HUES48 (cell line): ENCODE data around the gene BRMS1.
"Not testable (repeated sequence)": the region's sequence is repeated elsewhere in the genome, so short reads cannot be mapped to it uniquely, and the experiment has no call there.

Source experiments
- H3K27ac ChIP-seq: one replicate; pipeline ENCODE4 v1.7.0; 2013; ENCODE audit warnings: low read depth, low read length, inconsistent platforms
- H3K27me3 ChIP-seq: 2 replicates; pipeline ENCODE4 v1.6.1; 2013; ENCODE audit warnings: mild to moderate bottlenecking, low read length; ENCODE audit not compliant: control insufficient read depth, insufficient read depth
- H3K36me3 ChIP-seq: 2 replicates; pipeline ENCODE4 v1.6.1; 2013; ENCODE audit warnings: low read length; ENCODE audit not compliant: control insufficient read depth, insufficient read depth
- H3K4me1 ChIP-seq: 2 replicates; pipeline ENCODE4 v1.6.1; 2013; ENCODE audit warnings: mild to moderate bottlenecking, low read length; ENCODE audit not compliant: control insufficient read depth, insufficient read depth
- H3K4me3 ChIP-seq: 2 replicates; pipeline ENCODE4 v1.5.1; 2013; ENCODE audit warnings: mild to moderate bottlenecking, low read depth, low read length
- H3K9ac ChIP-seq: 2 replicates; pipeline ENCODE4 v1.6.1; 2013; ENCODE audit warnings: mild to moderate bottlenecking, low read depth, low read length, moderate library complexity
- H3K9me3 ChIP-seq: 2 replicates; pipeline ENCODE4 v1.6.1; 2013; ENCODE audit warnings: low read length; ENCODE audit not compliant: control insufficient read depth, insufficient read depth

BRMS1 gene

DNA sequence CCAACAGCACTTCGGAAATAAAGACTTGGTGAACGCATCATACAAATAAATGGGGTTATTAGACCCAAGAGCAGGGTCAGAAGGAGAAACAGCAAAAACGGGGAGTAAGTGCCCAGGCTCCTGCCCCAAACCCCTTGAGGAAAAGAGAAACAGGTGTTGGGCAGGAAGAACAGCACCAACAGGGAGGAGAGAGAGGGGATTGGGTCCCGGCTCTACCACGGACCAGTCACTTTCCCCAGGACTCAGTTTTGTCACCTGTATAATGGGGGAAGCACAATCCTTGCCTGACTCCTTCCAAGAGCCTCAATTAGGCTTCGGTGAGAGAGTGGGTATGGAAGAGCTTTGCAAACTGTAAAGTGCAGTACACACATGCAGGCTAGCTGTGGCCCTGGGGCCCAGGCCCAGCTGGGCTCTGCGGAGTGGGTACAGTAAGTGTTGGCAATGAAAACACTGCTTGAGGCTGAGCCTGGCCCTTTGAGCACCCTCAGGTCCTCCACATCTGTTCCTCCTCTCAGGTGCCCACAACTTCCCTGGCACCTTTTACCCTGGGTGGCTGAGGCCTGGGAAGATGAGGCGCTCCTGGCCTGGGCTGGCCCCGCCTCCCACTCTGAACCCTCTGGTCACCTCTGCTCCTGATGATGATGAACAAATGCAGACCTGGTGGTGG, 17.7 kb upstream of the BRMS1 start:
- no peaks in the 10 kb centered on the region for H3K9me3 ChIP-seq
- H3K4me3 ChIP-seq = no peak overlapping the region
- H3K27me3 ChIP-seq = no peaks in the 10 kb centered on the region
- H3K36me3 ChIP-seq = peaks cover 54% of the 10 kb centered on the region
- H3K9ac ChIP-seq = no peak overlapping the region
- no peaks in the 10 kb centered on the region for H3K4me1 ChIP-seq
- no peak overlapping the region for H3K27ac ChIP-seq

DNA sequence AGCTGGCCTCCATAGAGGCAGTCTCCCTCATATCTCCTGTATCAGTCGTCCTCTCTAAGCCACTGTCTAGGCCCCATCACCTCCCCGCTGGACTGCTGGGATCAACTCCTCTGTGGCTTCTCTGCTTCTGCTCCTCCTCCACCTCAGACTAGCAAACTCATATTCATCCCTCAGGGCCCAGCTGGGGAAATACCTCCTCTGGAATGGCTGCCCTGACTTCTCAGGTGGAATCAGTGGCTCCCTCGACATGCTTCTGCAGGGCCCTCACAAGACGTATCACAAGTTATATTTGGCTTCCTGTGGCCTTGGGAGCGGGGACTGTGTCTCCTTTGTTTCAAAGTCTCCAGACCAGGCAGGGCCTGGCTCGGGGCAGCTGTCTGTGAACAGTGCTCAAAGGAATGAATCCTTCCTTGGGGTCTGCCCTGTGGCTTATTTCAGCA, 16.6 kb upstream of the BRMS1 start:
- H3K27me3 ChIP-seq = no peaks in the 10 kb centered on the region
- peaks cover 43% of the 10 kb centered on the region for H3K36me3 ChIP-seq
- no peak overlapping the region for H3K27ac ChIP-seq
- no peak overlapping the region for H3K9ac ChIP-seq
- no peaks in the 10 kb centered on the region for H3K4me1 ChIP-seq
- no peaks in the 10 kb centered on the region for H3K9me3 ChIP-seq
- H3K4me3 ChIP-seq = no peak overlapping the region

DNA sequence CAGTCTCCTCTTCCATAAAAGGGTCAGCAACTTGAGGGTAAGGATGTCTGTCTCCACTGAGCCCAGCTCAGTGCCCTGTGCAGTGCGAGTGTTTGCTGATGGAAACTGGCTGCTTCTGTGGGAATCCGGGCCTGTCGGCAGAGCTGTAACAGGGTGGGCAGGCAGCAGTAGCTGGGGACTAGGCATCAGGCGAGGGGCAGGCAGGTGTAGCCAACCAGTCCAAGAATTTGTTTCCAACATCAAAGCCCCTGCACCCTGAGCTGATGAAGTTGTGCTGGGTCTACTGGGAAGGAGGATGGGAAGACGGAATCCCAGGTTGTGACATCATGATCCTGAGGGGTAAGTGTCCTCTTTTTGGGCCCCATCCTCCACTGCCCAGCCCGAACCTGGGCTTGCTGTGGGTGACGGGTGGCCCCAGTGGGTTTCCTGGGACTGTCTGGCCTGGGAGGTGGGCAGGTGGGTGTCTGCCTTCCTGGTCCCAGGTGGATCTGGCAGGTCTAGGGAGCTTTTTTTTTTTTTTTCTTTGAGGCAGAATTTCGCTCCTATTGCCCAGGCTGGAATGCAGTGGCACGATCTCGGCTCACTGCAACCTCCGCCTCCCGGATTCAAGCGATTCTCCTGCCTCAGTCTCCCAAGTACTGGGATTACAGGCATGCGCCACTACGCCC, 15.6 kb upstream of the BRMS1 start:
- Histone ChIP-seq H3K36me3 (peaks cover 34% of the 10 kb centered on the region), H3K9ac (no peak overlapping the region), H3K27ac (peak overlapping the region; percentile 33), H3K4me1 (no peaks in the 10 kb centered on the region), H3K9me3 (no peaks in the 10 kb centered on the region), H3K27me3 (no peaks in the 10 kb centered on the region), H3K4me3 (no peak overlapping the region)

DNA sequence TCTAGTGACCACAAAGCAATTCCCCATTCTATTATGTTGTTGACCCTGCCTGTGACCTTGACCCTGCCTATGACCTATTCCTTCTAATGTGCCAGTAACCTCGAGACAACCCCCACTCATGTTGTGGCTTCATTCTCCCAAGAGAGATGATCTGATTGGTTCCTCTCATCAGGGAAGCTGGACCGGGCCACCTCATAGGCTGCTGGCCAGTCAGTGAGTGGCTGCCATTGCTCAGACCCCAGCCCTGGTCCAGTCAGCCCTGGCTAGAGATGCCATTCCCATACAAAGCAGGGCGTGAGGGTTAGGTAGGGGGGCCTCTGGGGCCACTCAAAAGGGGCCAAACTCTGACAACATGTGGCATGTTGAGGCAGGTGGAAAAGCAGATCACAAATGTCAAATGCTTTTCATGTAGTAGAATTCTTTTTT, 14.8 kb upstream of the BRMS1 start:
- Histone ChIP-seq H3K9ac (no peak overlapping the region), H3K27me3 (no peaks in the 10 kb centered on the region), H3K27ac (no peak overlapping the region), H3K9me3 (no peaks in the 10 kb centered on the region), H3K4me3 (no peak overlapping the region), H3K4me1 (no peaks in the 10 kb centered on the region), H3K36me3 (peaks cover 25% of the 10 kb centered on the region)

DNA sequence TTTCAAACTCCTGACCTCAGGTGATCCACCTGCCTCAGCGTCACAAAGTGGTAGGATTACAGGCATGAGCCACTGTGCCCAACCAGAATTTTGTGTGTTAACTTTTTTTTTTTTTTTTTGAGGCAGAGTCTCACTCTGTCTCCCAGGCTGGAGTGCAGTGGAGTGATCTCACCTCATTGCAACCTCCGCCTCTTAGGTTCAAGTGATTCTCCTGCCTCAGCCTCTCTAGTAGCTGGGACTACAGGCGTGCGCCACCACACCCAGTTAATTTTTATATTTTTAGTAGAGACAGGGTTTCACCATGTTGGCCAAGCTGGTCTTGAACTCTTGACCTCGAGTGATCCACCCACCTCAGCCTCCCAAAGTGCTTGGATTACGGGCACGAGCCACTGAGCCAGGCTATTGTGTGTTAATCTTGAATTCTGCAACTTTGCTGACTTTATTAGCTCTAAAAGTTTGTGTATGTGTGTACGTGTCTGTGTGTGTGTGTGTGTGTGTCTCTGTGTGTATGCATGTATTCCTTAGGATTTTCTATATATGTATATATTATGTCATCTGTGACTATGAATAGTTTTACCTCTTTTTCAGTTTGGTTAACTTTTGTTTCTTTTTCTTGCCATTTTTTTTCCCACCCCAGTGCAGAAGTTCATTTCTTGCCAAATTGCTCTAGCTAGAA, 5.8 kb upstream of the BRMS1 start:
- not testable (repeated sequence) for H3K9me3 ChIP-seq, H3K36me3 ChIP-seq, H3K4me3 ChIP-seq, H3K27ac ChIP-seq, H3K4me1 ChIP-seq, H3K27me3 ChIP-seq, H3K9ac ChIP-seq

DNA sequence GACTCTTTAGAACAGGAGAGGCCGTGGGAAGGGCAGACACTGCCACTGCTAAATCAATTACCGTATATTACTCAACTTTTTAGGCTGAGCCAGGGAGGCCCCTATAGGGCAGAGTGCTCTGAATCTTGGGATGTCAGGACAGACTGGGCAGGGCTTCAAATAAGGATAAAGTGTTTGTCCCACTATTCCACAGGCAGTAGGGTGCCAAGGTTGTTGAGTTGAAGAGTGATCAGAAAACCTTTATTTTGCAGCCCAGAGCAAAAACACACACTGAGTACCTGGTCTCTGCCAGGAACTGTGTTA, 4.1 kb upstream of the BRMS1 start:
- Histone ChIP-seq H3K9ac (no peak overlapping the region), H3K4me1 (no peaks in the 10 kb centered on the region; the same call in 1 of the 2 replicates), H3K27ac (no peak overlapping the region), H3K27me3 (peaks cover 4% of the 10 kb centered on the region; the same call in 1 of the 2 replicates), H3K9me3 (no peaks in the 10 kb centered on the region), H3K4me3 (no peak overlapping the region), H3K36me3 (0 out of 2 replicates have a peak, but pooled peaks cover 3% of the 10 kb centered on the region)

DNA sequence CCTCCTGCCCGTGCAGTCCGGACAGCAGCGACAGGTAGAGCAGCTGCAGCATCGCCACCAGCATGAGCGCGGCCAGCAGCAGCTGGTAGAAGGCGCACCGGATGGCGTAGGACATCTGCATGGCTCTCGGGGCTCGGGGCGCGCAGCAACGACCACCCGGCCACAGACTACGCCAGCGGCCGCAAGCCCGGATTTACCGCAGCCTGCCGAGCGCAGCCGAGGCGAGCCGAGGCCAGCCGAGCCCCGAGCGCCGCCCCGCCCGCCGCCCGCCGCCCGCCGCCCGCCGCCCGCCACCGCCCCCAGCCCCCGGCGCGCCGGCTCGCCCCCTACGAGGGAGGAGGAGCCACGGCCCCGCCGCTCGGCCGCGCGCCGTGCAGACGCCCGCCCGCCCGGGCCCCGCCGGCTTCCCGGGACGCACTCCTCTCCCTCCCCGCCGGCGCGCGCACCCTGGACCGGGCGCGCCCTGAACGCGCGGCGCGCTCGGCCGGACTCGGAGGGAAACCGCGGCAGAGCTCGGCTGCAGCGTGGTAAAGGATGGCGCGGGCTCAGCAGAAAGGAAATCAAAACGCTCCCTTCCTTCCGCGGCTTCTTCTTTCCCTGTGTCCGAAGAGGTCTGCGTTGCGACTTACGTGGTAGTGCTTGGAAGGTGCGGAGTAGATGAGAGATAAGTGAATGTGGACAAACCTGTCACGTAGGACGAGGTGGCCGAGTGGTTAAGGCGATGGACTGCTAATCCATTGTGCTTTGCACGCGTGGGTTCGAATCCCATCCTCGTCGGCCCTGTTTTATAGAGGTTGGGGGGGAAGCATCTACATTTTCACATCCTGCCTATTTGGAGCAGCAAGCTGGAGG, 2.7 kb upstream of the BRMS1 start, which contains the start of gene B4GAT1:
TSS of gene B4GAT1 (minus strand) at position 205 of the 852 bp plus-strand sequence. CDS start at position 121, 84 bp downstream.
- Histone ChIP-seq H3K27me3 (peaks cover 4% of the 10 kb centered on the region; the same call in 1 of the 2 replicates), H3K27ac (peak within 1 kb of the TSS; percentile 85), H3K4me1 (no peaks in the 10 kb centered on the region; the same call in 1 of the 2 replicates), H3K4me3 (peak within 1 kb of the TSS; percentile 100), H3K9me3 (no peaks in the 10 kb centered on the region), H3K36me3 (0 out of 2 replicates have a peak, but pooled peaks cover 5% of the 10 kb centered on the region), H3K9ac (peak within 1 kb of the TSS; percentile 89)

DNA sequence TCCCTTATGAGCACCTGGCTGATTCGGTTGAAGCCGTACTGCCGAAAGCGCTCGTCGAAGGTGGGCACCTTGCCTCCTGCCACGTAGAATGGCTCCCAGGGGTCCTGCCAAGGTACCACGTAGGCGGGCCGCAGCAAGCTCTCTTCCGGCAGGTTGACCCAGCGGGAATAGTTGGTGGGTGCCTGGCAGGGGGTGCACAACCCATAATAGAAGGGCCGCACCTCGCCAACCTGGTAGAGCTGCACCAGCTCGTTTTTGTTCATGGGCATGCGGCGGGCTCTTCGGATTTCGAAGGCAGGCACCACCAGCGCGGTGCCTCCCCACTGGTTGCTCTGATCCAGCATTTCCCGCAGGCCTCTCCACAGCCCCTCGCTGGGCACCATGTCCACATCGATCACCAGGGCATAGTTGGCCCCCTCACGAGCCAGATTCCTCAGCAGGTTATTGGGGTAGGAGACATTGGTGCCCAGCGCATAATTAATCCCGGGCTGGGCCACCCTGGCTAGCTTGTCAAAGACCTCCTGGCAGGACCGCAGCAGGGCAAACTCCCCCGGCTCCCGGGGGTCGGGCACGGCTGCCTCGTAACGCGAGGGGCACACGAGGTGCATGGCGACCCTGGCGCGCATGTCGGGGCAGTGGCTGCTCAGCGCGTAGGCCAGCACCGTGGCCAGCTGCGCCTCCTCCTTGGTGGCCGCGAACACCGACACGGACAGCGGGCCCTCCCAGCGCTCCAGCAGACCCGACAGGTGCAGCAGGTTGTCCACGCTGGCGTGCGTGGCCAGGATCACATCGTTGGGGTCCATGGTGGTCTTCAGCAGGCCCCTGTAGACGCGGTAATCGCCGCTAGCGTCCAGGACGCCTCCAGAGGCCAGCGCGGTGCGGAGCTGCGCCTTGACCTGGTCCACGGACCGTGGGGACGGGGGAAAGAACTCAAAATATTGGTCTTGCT, 1.8 kb upstream of the BRMS1 start:
- Histone ChIP-seq H3K27me3 (peaks cover 4% of the 10 kb centered on the region; the same call in 1 of the 2 replicates), H3K4me1 (no peaks in the 10 kb centered on the region; the same call in 1 of the 2 replicates), H3K27ac (peak overlapping the region; percentile 55), H3K9me3 (no peaks in the 10 kb centered on the region), H3K9ac (peak overlapping the region; percentile 81), H3K36me3 (peaks cover 11% of the 10 kb centered on the region), H3K4me3 (peak overlapping the region; percentile 100)

DNA sequence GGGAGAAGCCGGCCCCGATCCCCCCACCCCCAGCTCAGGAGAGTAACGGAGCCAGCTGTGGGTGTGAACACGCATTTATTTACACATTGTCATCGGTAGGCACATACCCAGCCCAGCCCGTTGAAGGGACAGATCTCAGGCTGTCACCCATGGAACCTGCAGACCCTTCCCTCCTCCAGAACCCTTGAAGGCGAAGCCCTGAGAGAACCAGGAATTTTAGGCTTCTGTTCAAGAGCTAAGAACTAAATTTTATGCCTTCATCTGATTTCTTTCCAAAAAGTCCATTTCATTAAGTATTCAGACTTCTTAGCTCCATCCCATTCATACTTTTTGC, 379 bp upstream of the BRMS1 start:
- no peak overlapping the region for H3K9ac ChIP-seq
- H3K4me1 ChIP-seq = no peaks in the 10 kb centered on the region; the same call in 1 of the 2 replicates
- H3K27ac ChIP-seq = peak overlapping the region; percentile 63
- peak overlapping the region; percentile 87 for H3K4me3 ChIP-seq
- H3K27me3 ChIP-seq = peaks cover 4% of the 10 kb centered on the region; the same call in 1 of the 2 replicates
- H3K9me3 ChIP-seq = no peaks in the 10 kb centered on the region
- H3K36me3 ChIP-seq = peaks cover 26% of the 10 kb centered on the region

DNA sequence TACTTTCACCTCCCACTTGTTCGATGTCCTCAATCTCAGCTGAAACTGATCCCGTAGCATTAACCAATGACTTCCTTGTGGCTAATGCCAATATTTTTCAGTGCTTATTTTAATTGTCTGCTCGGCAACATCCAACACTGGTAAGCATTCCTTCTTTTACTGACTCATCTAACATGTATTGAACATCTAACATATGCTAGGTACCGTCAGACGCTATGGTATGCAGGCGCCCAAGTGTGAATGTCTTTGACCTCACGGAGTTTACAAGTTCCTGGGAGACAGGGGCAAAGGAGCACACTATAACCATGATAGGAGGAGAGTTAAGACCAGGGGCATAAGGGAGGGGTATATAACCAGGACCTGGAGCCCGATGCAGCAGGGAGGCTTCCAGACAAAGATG, 1.7 kb downstream of the BRMS1 start:
- H3K9ac ChIP-seq = no peak overlapping the region
- H3K36me3 ChIP-seq = peaks cover 45% of the 10 kb centered on the region
- H3K4me3 ChIP-seq = no peak overlapping the region
- peaks cover 4% of the 10 kb centered on the region; the same call in 1 of the 2 replicates for H3K27me3 ChIP-seq
- H3K9me3 ChIP-seq = no peaks in the 10 kb centered on the region
- no peaks in the 10 kb centered on the region; the same call in 1 of the 2 replicates for H3K4me1 ChIP-seq
- H3K27ac ChIP-seq = no peak overlapping the region
